Skeletal muscle satellite cell (primary cell): ENCODE data around the gene NLGN4X. TPM values are rescaled to one million over a fixed set of nuclear protein-coding genes. Genes with fewer than 3 reads are reported as not detected.

ENCODE experiments used
- H3K27me3 ChIP-seq: 2 replicates; pipeline ENCODE4 v1.7.0; 2013; ENCODE audit warnings: low read length; ENCODE audit not compliant: control insufficient read depth, insufficient read depth
- H3K36me3 ChIP-seq: 2 replicates; pipeline ENCODE4 v1.7.0; 2013; ENCODE audit warnings: mild to moderate bottlenecking, control low read depth, low read length; ENCODE audit not compliant: insufficient read depth
- H3K4me1 ChIP-seq: 2 replicates; pipeline ENCODE4 v1.7.0; 2013; ENCODE audit warnings: low read length; ENCODE audit not compliant: control insufficient read depth, insufficient read depth
- H3K4me2 ChIP-seq: 2 replicates; pipeline ENCODE4 v1.7.0; 2013; ENCODE audit warnings: mild to moderate bottlenecking, low read length
- H3K4me3 ChIP-seq: 2 replicates; pipeline ENCODE4 v1.7.0; 2013; ENCODE audit warnings: low read length
- H3K9ac ChIP-seq: 2 replicates; pipeline ENCODE4 v1.7.0; 2013; ENCODE audit warnings: mild to moderate bottlenecking, low read depth, low read length, moderate library complexity
- H3K9me3 ChIP-seq: replicated peaks from 2 replicates; pipeline ENCODE4 v1.7.0; 2013; ENCODE audit warnings: mild to moderate bottlenecking, control low read depth, low read length
- total RNA-seq: library from RNA; depleted of rRNA; stranded (reverse); fragments of >200 nt; gene quantifications from 2 replicates; pipeline ENCODE4 v1.2.3, GENCODE V29; 2012; rRNA removed

The NLGN4X gene
- not detected in 2 replicates for total RNA-seq

DNA sequence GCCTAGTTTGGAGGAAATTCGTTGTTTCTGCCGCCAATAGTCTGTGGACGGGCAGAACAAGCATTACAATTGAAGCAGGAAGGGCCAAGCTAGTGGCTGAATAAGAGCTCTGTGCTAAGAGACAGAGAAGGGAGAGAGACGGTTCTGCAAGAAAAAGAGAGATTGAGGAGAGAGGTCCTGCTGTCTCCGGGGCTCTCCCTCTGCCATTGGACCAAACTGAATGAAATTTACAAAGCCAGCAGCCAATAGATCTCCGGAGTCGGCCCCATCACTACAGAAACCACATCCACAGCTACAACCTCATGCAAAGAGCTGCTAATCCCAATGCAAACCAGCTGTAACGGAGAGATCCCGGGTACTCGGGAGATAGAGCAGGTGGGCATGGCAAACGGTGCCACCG lies at the start of gene NLGN4X:
NLGN4X (minus strand) TSS at position 148 of the 400 bp plus-strand sequence. CDS start 77,401 bp downstream, outside the sequence.
- Histone ChIP-seq H3K9ac (no peak within 1 kb of the TSS), H3K4me1 (no peaks in the 10 kb centered on the region), H3K9me3 (no peaks in the 10 kb centered on the region), H3K4me3 (peak within 1 kb of the TSS; percentile 70), H3K36me3 (no peaks in the 10 kb centered on the region), H3K27me3 (peaks cover 23% of the 10 kb centered on the region), H3K4me2 (peak within 1 kb of the TSS; percentile 79)

DNA sequence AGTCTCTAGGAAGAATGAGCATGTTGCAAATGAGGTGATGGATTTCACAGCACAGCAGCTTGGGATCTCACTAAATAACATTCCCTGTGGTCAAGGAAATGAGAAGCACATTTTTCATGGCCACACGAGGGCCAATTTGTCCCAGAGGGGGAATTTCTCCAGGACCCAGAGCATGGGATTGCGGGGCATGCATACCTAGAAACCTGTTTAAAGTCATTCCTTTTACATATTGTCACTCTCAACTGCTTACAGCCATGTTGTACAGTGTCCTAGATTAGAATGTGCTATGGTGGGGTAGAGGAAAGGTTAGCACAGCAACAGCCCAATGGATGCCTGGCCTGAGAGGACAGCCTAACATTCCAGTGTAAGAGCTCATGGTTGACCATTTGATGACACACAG lies 37.4 kb upstream of the NLGN4X start:
- H3K27me3 ChIP-seq = no peaks in the 10 kb centered on the region
- H3K9ac ChIP-seq = no peak overlapping the region
- no peak overlapping the region for H3K4me3 ChIP-seq
- no peak overlapping the region for H3K4me2 ChIP-seq
- H3K9me3 ChIP-seq = peaks cover under 1% of the 10 kb centered on the region
- H3K4me1 ChIP-seq = no peaks in the 10 kb centered on the region
- H3K36me3 ChIP-seq = no peaks in the 10 kb centered on the region

DNA sequence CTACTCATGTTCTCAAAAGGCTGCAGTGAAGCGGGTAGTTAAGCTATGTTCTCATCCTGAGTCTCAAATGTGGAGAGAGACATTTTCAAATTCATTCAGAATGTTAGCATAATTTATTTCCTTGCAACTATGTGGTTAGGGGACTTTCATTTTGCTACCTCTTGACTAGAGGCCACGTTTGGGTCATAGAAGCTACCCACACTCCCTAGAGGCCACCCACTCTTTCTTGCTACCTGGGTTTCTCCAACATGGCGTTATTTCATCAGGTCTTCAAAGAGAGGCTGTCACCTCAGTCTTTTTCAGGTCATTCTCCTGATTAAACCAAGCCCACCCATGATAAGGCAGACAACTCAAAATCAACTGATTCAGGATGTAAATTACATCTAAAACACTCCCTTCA lies 34.3 kb upstream of the NLGN4X start:
- Histone ChIP-seq H3K4me1 (no peaks in the 10 kb centered on the region), H3K4me3 (no peak overlapping the region), H3K9me3 (peaks cover 2% of the 10 kb centered on the region), H3K4me2 (no peak overlapping the region), H3K27me3 (no peaks in the 10 kb centered on the region), H3K9ac (no peak overlapping the region), H3K36me3 (no peaks in the 10 kb centered on the region)

DNA sequence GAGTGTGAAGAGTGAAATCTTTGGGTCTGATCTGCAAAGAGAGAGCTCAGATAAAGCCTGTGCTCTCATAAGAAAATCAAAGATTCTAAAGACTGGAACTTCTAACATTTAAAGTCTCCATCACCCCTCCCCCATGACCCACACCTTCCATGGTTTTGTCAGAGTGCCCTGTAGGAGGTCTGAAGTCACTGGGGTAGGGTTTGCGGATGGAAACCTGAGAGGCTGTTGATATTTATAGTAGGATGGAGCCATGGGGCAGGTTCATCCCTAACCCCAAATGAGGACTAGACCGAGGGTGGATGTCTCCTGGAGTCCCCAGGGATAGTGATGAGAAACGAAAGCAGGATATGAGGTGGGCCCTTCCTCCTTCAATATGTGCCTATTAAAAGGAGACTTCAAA lies 28.4 kb upstream of the NLGN4X start:
- H3K27me3 ChIP-seq = no peaks in the 10 kb centered on the region
- H3K4me2 ChIP-seq = no peak overlapping the region
- no peak overlapping the region for H3K4me3 ChIP-seq
- no peaks in the 10 kb centered on the region for H3K36me3 ChIP-seq
- H3K4me1 ChIP-seq = no peaks in the 10 kb centered on the region
- H3K9me3 ChIP-seq = peaks cover 2% of the 10 kb centered on the region
- no peak overlapping the region for H3K9ac ChIP-seq

DNA sequence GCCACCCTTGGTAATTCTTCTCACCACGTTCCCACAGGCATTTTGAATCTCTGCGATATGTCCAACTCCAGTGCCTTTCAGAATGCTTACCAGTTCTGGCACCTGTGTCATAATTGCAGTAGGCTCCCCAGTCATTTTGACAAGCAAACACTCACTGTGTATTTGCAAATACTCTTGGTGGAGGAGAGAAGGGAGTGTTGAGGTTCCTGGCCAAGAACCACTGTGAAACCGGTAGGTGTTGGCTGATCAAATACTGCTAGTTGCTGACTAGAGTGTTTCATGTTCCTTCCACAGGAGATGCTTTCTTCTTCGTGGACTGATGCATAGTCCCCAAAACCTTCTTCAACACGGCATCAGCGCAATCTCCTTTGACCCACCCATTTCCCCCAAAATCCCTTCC lies 16.0 kb upstream of the NLGN4X start:
- Histone ChIP-seq H3K27me3 (no peaks in the 10 kb centered on the region), H3K36me3 (no peaks in the 10 kb centered on the region)

GRCh38 chrX:6238576-6238975 lies 9.9 kb upstream of the NLGN4X start:
- no peak overlapping the region for H3K4me3 ChIP-seq
- H3K27me3 ChIP-seq = no peaks in the 10 kb centered on the region
- no peak overlapping the region for H3K9ac ChIP-seq
- no peaks in the 10 kb centered on the region for H3K36me3 ChIP-seq
- no peaks in the 10 kb centered on the region for H3K4me1 ChIP-seq
- no peak overlapping the region for H3K4me2 ChIP-seq
- no peaks in the 10 kb centered on the region for H3K9me3 ChIP-seq

More for the DNA sequence above, 16.0 kb upstream of the NLGN4X start:
- H3K4me1 ChIP-seq = no peaks in the 10 kb centered on the region
- H3K4me2 ChIP-seq = no peak overlapping the region
- H3K4me3 ChIP-seq = no peak overlapping the region
- no peak overlapping the region for H3K9ac ChIP-seq
- no peaks in the 10 kb centered on the region for H3K9me3 ChIP-seq

DNA sequence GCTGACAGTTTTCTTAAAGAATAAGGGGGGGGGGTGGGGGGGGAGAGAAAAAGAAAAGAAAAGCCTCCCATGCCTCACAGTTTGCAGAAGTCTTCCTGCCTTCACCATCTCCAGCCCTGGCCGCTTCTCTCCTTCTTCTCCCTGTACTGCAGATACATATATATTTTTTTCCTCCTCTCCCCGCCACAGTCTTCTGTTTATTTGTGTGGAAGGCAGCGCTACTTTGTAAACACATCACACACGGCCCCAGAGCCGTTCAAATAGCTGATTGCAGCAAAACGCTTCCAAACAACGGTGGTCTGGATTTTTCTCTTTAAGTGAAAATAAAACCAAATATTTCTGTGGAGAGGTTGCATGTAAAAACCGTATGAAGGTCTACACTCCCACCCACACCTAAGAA lies 732 bp downstream of the NLGN4X start:
- Histone ChIP-seq H3K4me2 (no peak overlapping the region), H3K9me3 (no peaks in the 10 kb centered on the region), H3K4me1 (no peaks in the 10 kb centered on the region), H3K27me3 (peaks cover 23% of the 10 kb centered on the region), H3K36me3 (no peaks in the 10 kb centered on the region), H3K4me3 (no peak overlapping the region), H3K9ac (no peak overlapping the region)

DNA sequence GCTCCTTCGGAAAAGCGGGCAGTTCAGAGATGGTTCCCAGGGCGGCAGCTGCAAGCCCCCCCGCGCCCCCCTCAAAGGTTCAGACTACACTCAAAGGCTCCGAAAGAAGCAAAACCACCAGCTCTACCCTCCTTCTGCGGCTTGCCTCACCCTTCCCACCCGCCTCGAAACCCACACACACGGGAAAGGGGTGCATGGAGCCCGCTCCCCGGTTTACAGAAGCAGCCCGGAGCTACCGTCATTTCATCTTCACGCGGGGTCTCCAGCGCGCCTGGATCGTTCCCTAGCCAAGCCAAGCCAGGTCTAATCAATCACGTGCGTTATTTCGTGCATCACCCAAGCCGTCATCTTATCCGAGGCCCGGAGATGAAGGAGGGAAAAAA lies 1.2 kb downstream of the NLGN4X start:
- H3K36me3 ChIP-seq = no peaks in the 10 kb centered on the region

GRCh38 chrX:6226596-6227452 lies 1.8 kb downstream of the NLGN4X start:
- Histone ChIP-seq H3K4me3 (peak overlapping the region; percentile 70), H3K4me1 (no peaks in the 10 kb centered on the region), H3K27me3 (peaks cover 23% of the 10 kb centered on the region), H3K4me2 (peak overlapping the region; percentile 79), H3K9me3 (no peaks in the 10 kb centered on the region), H3K9ac (peak overlapping the region; percentile 52), H3K36me3 (no peaks in the 10 kb centered on the region)

More for the DNA sequence above, 1.2 kb downstream of the NLGN4X start:
- Histone ChIP-seq H3K27me3 (peaks cover 23% of the 10 kb centered on the region), H3K4me3 (peak overlapping the region; percentile 70), H3K4me1 (no peaks in the 10 kb centered on the region), H3K4me2 (peak overlapping the region; percentile 79), H3K9me3 (no peaks in the 10 kb centered on the region), H3K9ac (no peak overlapping the region)

- H3K9me3 ChIP-seq = no peaks in the 10 kb centered on the region
- H3K27me3 ChIP-seq = peaks cover 23% of the 10 kb centered on the region
- peak overlapping the region; percentile 52 for H3K9ac ChIP-seq
- H3K36me3 ChIP-seq = no peaks in the 10 kb centered on the region
- H3K4me3 ChIP-seq = peak overlapping the region; percentile 70
- H3K4me1 ChIP-seq = no peaks in the 10 kb centered on the region
- H3K4me2 ChIP-seq = peak overlapping the region; percentile 79
These were observed 2.6 kb downstream of the NLGN4X start for GRCh38 chrX:6225911-6226595.

DNA sequence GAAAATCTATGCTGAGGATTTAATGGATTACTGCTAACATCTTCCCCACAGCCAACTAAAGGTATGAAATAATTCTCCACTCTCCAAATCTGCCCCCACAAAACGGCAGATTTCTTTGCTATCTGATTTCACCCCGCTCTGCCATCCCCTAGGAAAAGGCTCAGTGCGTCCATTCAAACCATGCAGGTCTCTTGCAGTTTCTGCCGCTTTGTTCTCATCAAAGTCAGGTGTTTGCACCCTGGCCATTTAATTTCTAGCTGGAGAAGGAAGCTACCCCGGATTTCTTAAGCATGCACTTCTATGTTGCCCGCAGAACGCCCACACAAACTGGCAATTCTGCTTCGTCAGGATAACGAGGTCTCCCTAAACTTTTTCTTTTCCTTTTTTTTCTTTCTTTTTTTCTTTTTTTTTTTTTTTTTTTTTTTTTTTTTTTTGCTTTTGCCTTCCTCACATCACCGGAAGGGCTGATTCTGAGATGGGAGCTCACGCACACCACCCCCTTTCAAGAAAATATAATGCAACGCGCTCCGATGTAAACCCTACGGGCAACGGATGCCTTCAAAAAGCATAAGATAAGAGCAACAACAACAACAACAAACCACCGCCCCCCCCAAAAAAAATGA lies 3.3 kb downstream of the NLGN4X start:
- no peak overlapping the region for H3K4me3 ChIP-seq
- peak overlapping the region; percentile 52 for H3K9ac ChIP-seq
- peaks cover 23% of the 10 kb centered on the region for H3K27me3 ChIP-seq
- no peaks in the 10 kb centered on the region for H3K4me1 ChIP-seq
- H3K36me3 ChIP-seq = no peaks in the 10 kb centered on the region
- no peaks in the 10 kb centered on the region for H3K9me3 ChIP-seq
- peak overlapping the region; percentile 79 for H3K4me2 ChIP-seq
